ENCODE results near the gene DDX10. TPM values are rescaled to one million over a fixed set of nuclear protein-coding genes. Genes with fewer than 3 reads are reported as not detected.

DDX10 gene
- total and polyA plus RNA-seq, 10 donors: 17.5 to 39.3 (median 23.0) TPM

DNA sequence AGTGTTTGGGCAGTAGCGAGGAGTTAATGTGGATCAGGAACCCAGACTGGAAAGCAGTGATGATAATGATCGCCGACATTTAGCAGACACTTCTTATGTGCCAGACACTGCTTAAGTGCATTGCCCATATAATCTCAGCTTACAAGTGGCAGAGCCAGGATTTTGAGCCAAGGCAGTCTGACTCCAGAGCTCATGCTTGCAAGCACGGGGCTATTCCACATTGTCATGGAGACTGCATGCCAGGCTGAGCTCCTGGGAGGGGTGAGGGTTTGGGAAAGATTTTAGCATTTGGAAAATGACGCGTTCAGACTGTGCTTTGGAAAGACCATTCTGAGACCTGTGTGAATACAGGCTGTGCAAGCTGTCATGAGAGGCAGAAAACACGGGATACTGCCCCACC, 302.7 kb downstream of the DDX10 start:
- Histone ChIP-seq H3K27ac (no peak overlapping the region), H3K36me3 (no peaks in the 10 kb centered on the region), H3K9me3 (no peaks in the 10 kb centered on the region), H3K27me3 (replicated peaks in 1 of 7) (no peaks in the 10 kb centered on the region), H3K4me1 (no peaks in the 10 kb centered on the region), H3K4me3 (no peak overlapping the region)
- DNase-seq: no peak
- intact Hi-C loops (cut with DNase I; ENCODE audit: low total_unique reads): no loop called here
- TF ChIP-seq POLR2AphosphoS5 (IDR thresholded peaks at IDR 0.05): no peak
- TF ChIP-seq, protein P1, sequence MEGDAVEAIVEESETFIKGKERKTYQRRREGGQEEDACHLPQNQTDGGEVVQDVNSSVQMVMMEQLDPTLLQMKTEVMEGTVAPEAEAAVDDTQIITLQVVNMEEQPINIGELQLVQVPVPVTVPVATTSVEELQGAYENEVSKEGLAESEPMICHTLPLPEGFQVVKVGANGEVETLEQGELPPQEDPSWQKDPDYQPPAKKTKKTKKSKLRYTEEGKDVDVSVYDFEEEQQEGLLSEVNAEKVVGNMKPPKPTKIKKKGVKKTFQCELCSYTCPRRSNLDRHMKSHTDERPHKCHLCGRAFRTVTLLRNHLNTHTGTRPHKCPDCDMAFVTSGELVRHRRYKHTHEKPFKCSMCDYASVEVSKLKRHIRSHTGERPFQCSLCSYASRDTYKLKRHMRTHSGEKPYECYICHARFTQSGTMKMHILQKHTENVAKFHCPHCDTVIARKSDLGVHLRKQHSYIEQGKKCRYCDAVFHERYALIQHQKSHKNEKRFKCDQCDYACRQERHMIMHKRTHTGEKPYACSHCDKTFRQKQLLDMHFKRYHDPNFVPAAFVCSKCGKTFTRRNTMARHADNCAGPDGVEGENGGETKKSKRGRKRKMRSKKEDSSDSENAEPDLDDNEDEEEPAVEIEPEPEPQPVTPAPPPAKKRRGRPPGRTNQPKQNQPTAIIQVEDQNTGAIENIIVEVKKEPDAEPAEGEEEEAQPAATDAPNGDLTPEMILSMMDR (IDR thresholded peaks at IDR 0.05 in 8 of 11, conservative IDR thresholded peaks at IDR 0.05 in 3 of 11): no peak
- TF ChIP-seq POLR2A (IDR thresholded peaks at IDR 0.05): no peak
- 75 to 90% (median 84%) methylated on average over 7 of the region's 7 CpGs for WGBS, 5 donors

DNA sequence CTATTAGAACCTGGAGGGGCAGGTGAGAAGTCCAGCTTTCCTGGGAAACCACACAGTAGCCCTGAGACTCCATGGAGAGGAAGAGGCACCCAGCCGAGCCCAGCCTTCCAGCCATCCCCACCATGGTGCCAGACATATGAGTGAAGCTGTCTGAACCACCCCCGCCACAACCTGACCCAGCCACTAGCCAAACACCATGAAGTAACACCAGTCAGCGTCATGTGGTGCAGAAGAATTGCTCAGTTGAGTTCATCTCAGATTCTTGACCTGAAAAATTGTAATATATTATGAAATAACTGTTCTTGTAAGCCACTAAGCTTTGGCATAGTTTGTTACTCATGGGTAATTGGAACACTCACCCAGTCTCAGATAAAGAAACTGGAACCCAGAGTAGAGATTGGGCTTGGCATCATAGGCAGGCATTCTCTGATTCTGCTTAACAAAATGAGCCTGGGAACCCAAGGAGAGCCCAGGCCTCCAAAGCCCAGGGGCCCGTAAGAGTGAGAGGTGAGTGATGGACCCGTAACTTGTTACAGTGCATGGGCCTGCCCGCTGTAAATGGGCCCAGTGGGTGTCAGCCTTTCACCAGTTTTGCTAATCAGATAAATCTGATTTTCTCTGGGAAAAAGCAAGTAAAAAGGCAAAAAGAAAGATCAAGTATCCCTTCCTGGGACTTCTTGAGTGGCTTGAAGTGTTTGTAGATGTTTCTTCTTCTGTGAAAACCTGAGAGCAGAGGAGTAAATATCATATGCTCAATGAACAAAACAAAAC, 305.5 kb downstream of the DDX10 start:
- TF ChIP-seq, protein P1 (IDR thresholded peaks at IDR 0.05 in 8 of 11, conservative IDR thresholded peaks at IDR 0.05 in 3 of 11): no peak
- TF ChIP-seq POLR2A (IDR thresholded peaks at IDR 0.05) (no peak), POLR2AphosphoS5 (IDR thresholded peaks at IDR 0.05) (no peak)
- no peaks in the 10 kb centered on the region for H3K27me3 ChIP-seq (replicated peaks in 1 of 7)
- intact Hi-C loops (cut with DNase I; ENCODE audit: low total_unique reads): no loop called here
- H3K4me1 ChIP-seq: no peaks in the 10 kb centered on the region
- no peaks in the 10 kb centered on the region for H3K36me3 ChIP-seq
- no peak overlapping the region for H3K27ac ChIP-seq
- no peaks in the 10 kb centered on the region for H3K9me3 ChIP-seq
- WGBS, 5 donors: 77 to 93% (median 85%) methylated on average over 6 of the region's 6 CpGs
- H3K4me3 ChIP-seq: no peak overlapping the region
- no peak for DNase-seq

DNA sequence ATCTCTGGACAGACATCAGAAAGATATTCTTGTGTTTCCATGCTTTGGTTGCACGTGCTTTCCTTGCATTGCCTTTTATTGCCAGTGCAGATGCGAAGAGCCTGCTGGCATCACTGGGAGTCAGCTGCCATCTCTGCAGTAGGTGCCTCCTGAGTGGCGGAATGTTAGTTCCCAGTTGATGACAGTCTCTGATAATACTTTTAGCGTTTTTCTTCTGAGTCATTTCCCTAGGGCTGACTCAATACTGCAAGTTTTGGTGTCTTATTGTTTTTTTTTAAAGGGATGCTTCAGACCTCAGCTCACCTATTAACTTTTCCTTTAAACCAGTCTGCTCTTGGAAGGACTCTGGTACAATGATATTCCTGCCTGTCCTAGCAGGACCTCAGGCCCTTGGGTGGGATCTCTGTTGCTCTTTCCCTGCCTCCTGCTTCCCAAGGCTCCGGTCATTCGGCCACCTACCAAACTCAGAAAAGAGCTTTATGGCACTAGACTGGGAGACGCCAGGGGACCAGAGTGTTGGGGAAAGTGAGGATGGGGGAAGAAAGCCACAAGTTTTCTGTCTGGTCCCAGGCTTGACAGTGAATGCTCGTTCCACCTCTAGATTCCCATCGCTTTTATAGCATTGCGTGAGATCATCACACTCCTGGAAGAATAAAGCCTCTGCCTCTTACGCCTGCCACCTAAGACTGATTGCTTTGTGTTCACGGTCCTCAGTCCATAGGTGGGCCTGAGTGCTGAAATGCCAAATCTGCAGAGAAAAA, 308.7 kb downstream of the DDX10 start:
- no peak overlapping the region for H3K4me3 ChIP-seq
- 84 to 91% (median 86%) methylated on average over 12 of the region's 12 CpGs for WGBS, 5 donors
- no peak overlapping the region for H3K27ac ChIP-seq
- no peaks in the 10 kb centered on the region for H3K36me3 ChIP-seq
- TF ChIP-seq POLR2AphosphoS5 (IDR thresholded peaks at IDR 0.05) (no peak), POLR2A (IDR thresholded peaks at IDR 0.05) (no peak)
- TF ChIP-seq, protein P1 (IDR thresholded peaks at IDR 0.05 in 8 of 11, conservative IDR thresholded peaks at IDR 0.05 in 3 of 11): no peak
- no peaks in the 10 kb centered on the region for H3K9me3 ChIP-seq
- intact Hi-C loops (cut with DNase I; ENCODE audit: low total_unique reads): no loop called here
- no peaks in the 10 kb centered on the region for H3K4me1 ChIP-seq
- no peak for DNase-seq
- no peaks in the 10 kb centered on the region for H3K27me3 ChIP-seq (replicated peaks in 1 of 7)

DNA sequence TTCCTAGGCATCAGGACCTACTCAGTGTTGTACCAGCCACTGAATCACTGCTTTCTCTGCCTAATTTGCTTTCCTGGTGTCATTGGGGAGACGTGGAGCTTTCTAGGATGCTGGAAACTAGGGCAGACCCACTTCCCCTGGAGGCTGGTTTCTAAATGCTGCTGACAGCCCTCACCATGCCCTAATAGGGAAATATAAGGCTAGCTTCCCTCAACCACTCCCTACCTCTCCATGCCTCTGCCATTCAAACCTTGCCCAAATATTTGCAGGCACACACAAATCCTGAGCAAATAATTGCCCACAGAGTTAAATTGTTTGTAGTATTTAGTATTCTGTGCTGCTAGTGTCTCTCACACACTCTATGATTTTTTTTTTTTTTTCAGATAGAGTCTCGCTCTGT, 310.2 kb downstream of the DDX10 start:
- Histone ChIP-seq H3K9me3 (peaks cover 0 to 2% (median 0%) of the 10 kb centered on the region in 8 donors), H3K27me3 (replicated peaks in 1 of 7) (no peaks in the 10 kb centered on the region), H3K36me3 (no peaks in the 10 kb centered on the region), H3K4me1 (no peaks in the 10 kb centered on the region), H3K4me3 (no peak overlapping the region), H3K27ac (no peak overlapping the region)
- WGBS, 5 donors: 59 to 88% (median 64%) methylated on average over 2 of the region's 2 CpGs
- no peak for TF ChIP-seq POLR2AphosphoS5 (IDR thresholded peaks at IDR 0.05)
- no peak for TF ChIP-seq POLR2A (IDR thresholded peaks at IDR 0.05)
- TF ChIP-seq, protein P1 (IDR thresholded peaks at IDR 0.05 in 8 of 11, conservative IDR thresholded peaks at IDR 0.05 in 3 of 11): no peak
- DNase-seq: no peak
- intact Hi-C loops (cut with DNase I; ENCODE audit: low total_unique reads): no loop called here

Data from spleen (tissue), 11 donors.